ENCODE measurements around the gene HNRNPL. TPM values are rescaled to one million over a fixed set of nuclear protein-coding genes. Genes with fewer than 3 reads are reported as not detected.
A peak's percentile ranks its signal among the peaks of the same experiment; 100 is the strongest.

The HNRNPL gene
- total RNA-seq, 1 experiment from 2014 or later: 443 TPM

DNA sequence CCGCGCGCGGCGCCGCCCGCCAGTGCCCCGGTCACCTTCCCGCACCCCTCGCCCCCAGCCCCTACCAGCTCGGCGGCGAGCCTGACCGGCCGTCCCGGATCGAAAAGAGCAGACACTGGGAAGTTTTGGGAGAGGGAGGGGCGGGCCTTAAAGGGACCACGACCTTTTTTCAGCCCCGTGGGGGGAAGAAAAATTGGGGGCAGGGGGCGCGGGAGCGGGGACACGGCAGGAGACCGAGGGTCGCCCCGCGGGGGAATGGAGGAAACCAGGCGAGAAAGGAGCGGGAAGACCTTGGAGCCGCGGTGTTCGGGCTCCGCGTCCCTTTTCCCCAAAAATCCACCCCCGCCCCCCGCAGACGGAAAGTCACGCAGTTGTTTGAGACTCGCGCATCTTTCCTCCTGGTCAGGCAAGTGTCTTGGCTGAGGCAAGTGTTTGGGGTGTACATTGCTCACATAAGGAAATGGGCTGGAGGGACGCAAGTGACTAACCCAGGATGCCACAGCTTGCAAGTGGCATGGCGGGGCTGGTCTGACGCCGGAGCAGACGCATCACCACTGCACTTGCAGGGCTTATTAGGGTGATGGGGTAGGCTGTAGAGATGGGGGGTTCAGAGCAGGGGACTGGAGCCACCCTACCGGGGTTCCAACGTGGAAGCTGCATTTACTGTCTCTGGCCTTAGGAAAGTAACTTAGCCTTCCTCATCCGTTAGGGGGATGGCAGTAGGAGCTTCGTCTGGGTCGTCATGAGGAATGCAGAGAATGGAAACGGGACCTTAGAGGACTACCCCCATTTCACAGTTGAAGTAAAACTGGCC lies 2.7 kb upstream of the HNRNPL start:
- POLR2A ChIA-PET: interaction anchor here (0.6 to 2.5 kb wide), 10 partner anchors 15 to 483 kb away, joined by 3 to 22 read pairs (median 8); partner anchors contain the start of genes ECH1, MRPS12, NFKBIB and SARS2
- peaks cover 18% of the 10 kb centered on the region for H3K4me1 Mint-ChIP-seq (ENCODE audit: low read depth, unreplicated experiment)
- peak overlapping the region; percentile 98 for H3K4me3 Mint-ChIP-seq (ENCODE audit: unreplicated experiment)
- intact Hi-C loops (cut with micrococcal nuclease; ENCODE audit: unreplicated experiment): no loop called here
- peaks cover 60% of the 10 kb centered on the region for H3K36me3 Mint-ChIP-seq (ENCODE audit: insufficient read depth, unreplicated experiment)
- H3K9me3 Mint-ChIP-seq (ENCODE audit: unreplicated experiment): no peaks in the 10 kb centered on the region
- Histone ChIP-seq H3K4me1 (peaks cover 14% of the 10 kb centered on the region), H3K9me3 (no peaks in the 10 kb centered on the region), H3K4me3 (ENCODE audit: low read depth, low read length) (peak overlapping the region; percentile 83), H3K36me3 (ENCODE audit: control insufficient read depth, insufficient read depth, low read length) (0 out of 2 replicates have a peak, but pooled peaks cover under 1% of the 10 kb centered on the region), H3K27me3 (replicated peaks; ENCODE audit: control insufficient read depth, insufficient read depth, low read length) (no peaks in the 10 kb centered on the region)
- peak; percentile 56 to 76 for DNase-seq
- no peaks in the 10 kb centered on the region for H3K27me3 Mint-ChIP-seq (ENCODE audit: insufficient read depth, unreplicated experiment)
- TF ChIP-seq, protein P1, sequence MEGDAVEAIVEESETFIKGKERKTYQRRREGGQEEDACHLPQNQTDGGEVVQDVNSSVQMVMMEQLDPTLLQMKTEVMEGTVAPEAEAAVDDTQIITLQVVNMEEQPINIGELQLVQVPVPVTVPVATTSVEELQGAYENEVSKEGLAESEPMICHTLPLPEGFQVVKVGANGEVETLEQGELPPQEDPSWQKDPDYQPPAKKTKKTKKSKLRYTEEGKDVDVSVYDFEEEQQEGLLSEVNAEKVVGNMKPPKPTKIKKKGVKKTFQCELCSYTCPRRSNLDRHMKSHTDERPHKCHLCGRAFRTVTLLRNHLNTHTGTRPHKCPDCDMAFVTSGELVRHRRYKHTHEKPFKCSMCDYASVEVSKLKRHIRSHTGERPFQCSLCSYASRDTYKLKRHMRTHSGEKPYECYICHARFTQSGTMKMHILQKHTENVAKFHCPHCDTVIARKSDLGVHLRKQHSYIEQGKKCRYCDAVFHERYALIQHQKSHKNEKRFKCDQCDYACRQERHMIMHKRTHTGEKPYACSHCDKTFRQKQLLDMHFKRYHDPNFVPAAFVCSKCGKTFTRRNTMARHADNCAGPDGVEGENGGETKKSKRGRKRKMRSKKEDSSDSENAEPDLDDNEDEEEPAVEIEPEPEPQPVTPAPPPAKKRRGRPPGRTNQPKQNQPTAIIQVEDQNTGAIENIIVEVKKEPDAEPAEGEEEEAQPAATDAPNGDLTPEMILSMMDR (IDR thresholded peaks at IDR 0.05; ENCODE audit: insufficient read depth in 1 of 2, low read depth in 1 of 2, low read length in 1 of 2, severe bottlenecking in 1 of 2, unreplicated experiment in 1 of 2): no peak
- BruUV-seq (replicated peaks): TSS peak; percentile 36
- H3K27ac Mint-ChIP-seq (ENCODE audit: unreplicated experiment): peak overlapping the region; percentile 99
- CTCF ChIA-PET: interaction anchor here (0.6 to 1.4 kb wide), 7 partner anchors 26 to 80 kb away, joined by 3 to 7 read pairs (median 4); partner anchors contain the start of genes MRPS12, RINL and SARS2

DNA sequence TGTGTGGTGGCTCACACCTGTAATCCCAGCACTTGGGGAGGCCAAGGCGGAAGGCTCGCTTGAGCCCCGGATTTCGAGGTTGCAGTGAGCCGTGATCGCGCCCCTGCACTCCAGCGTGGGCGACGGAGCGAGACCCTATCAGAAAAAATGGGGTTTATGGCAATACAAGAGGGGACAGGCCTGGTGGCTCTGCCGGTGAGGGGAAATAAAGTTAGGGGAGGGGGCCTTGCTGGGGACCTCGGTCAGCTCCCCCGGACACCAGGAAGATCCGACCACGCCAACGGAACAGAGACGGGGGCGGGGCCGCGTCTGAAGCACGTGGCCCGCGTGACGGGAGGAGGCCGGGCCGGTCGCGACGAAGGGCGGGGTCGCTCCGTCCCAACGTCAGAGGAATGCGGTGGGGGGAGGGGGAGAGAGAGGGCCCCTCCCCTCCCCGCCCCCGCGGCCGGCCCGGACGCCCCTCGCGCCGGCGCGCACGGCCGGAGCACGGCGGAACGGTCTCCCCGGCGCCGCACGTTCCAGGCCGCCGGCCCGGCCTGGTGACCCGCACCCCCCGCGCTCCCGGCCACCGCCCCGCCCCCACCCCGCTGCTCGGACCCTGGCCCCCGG lies 1.9 kb upstream of the HNRNPL start:
- H3K9me3 ChIP-seq: no peaks in the 10 kb centered on the region
- POLR2A ChIA-PET: interaction anchor here (0.6 to 2.5 kb wide), 11 partner anchors 14 to 482 kb away, joined by 3 to 22 read pairs (median 8); partner anchors contain the start of genes ECH1, MRPS12, NFKBIB and SARS2
- H3K27ac Mint-ChIP-seq (ENCODE audit: unreplicated experiment): peak overlapping the region; percentile 99
- H3K9me3 Mint-ChIP-seq (ENCODE audit: unreplicated experiment): no peaks in the 10 kb centered on the region
- H3K4me1 ChIP-seq: peaks cover 10% of the 10 kb centered on the region; the same call in 1 of the 2 replicates
- no TSS peak for BruUV-seq (replicated peaks)
- H3K4me3 Mint-ChIP-seq (ENCODE audit: unreplicated experiment): peak overlapping the region; percentile 98
- peak overlapping the region; percentile 83 for H3K4me3 ChIP-seq (ENCODE audit: low read depth, low read length)
- peaks cover 11% of the 10 kb centered on the region for H3K4me1 Mint-ChIP-seq (ENCODE audit: low read depth, unreplicated experiment)
- CTCF ChIA-PET: interaction anchor here (0.9 to 1.4 kb wide), 3 partner anchors 36 to 80 kb away, joined by 3 to 5 read pairs (median 3); partner anchors contain the start of genes MRPS12 and SARS2
- peaks cover 6% of the 10 kb centered on the region for H3K36me3 ChIP-seq (ENCODE audit: control insufficient read depth, insufficient read depth, low read length)
- H3K27me3 Mint-ChIP-seq (ENCODE audit: insufficient read depth, unreplicated experiment): no peaks in the 10 kb centered on the region
- TF ChIP-seq, protein P1 (IDR thresholded peaks at IDR 0.05; ENCODE audit: insufficient read depth in 1 of 2, low read depth in 1 of 2, low read length in 1 of 2, severe bottlenecking in 1 of 2, unreplicated experiment in 1 of 2): no peak
- intact Hi-C loops (cut with micrococcal nuclease; ENCODE audit: unreplicated experiment): no loop called here
- DNase-seq: peak; percentile 95 to 98
- no peaks in the 10 kb centered on the region for H3K27me3 ChIP-seq (replicated peaks; ENCODE audit: control insufficient read depth, insufficient read depth, low read length)
- peaks cover 60% of the 10 kb centered on the region for H3K36me3 Mint-ChIP-seq (ENCODE audit: insufficient read depth, unreplicated experiment)

Data from Caco-2 (cell line).